B cell (primary cell): ENCODE measurements around the gene CKAP2L.

Experiments used
- EZH2 ChIP-seq: IDR thresholded peaks from 2 replicates; pipeline ENCODE4 v1.6.1; 2012; ENCODE audit warnings: borderline replicate concordance, low read depth, mild to moderate bottlenecking, moderate library complexity, low read length; ENCODE audit not compliant: insufficient read depth, poor library complexity, severe bottlenecking
- TF ChIP-seq, protein P1 (sequence below): fragments of 200-600 bp; IDR thresholded peaks from one replicate; pipeline ENCODE4 v1.8.0; 2022; ENCODE audit warnings: antibody characterized with exemption, mild to moderate bottlenecking

DNA sequence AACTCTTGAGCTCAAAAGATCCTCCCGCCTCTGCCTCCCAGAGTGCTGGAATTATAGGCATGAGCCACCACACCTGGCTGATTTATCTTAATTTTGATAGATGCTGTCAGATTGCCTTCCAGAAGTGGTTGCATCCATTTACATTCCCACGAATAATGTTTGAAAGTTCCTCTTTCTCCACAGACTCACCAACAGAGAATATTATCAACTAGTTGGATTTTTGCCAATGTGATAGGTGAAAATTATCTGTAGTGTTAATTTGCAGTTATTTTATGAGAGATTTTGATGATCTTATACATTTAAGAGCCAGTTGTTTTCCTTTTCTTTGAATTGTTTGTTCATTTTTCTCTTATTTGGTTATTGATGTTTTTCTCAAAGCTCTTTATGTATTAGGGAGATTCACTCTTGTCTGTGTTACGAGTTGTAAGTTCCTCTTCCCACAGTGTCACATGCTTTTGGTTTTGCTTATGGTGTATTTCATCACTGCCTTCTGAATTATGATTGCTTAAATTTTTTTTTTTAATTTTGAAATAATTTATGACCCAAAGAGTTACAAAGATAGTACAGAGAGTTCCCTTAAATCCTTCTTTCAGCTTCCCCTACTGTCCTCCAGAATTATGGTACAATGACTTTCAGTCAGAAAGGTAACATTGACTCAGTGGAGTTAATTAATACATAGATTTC, 64.3 kb downstream of the CKAP2L start:
- TF ChIP-seq, protein P1, sequence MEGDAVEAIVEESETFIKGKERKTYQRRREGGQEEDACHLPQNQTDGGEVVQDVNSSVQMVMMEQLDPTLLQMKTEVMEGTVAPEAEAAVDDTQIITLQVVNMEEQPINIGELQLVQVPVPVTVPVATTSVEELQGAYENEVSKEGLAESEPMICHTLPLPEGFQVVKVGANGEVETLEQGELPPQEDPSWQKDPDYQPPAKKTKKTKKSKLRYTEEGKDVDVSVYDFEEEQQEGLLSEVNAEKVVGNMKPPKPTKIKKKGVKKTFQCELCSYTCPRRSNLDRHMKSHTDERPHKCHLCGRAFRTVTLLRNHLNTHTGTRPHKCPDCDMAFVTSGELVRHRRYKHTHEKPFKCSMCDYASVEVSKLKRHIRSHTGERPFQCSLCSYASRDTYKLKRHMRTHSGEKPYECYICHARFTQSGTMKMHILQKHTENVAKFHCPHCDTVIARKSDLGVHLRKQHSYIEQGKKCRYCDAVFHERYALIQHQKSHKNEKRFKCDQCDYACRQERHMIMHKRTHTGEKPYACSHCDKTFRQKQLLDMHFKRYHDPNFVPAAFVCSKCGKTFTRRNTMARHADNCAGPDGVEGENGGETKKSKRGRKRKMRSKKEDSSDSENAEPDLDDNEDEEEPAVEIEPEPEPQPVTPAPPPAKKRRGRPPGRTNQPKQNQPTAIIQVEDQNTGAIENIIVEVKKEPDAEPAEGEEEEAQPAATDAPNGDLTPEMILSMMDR, result no peak
- no peak for TF ChIP-seq EZH2
